ENCODE measurements around the gene MFN1.

Gene MFN1

DNA sequence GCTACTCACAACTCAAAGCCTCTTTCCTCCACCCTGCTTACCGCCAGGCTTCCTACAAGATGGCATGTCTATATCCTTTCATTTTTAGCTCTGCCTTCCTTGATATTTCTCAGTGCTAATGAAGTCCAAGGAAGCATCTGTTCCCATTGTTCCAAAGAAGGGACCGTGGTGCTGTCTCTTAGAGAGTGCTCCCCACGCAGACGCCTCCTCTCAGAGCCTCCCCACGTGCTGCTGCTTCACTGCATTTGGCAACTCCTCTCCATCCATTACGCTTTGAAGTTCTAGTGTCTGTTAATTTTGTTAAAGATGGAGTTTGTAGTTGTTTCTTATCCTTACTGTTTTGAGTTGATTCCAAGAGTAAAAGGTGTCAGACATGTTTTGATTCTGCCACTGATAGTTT, 77.6 kb downstream of the MFN1 start:
- FAIRE-seq (no peak), DNase-seq (ENCODE audit: extremely low spot score, insufficient read length, low read depth) (no peak)

GRCh38 chr3:179428876-179429548, 81.5 kb downstream of the MFN1 start:
- FAIRE-seq = no peak

GRCh38 chr3:179430277-179430870, 82.9 kb downstream of the MFN1 start:
- FAIRE-seq = no peak
- DNase-seq (ENCODE audit: extremely low spot score, insufficient read length, low read depth) = no peak

More at GRCh38 chr3:179428876-179429548, 81.5 kb downstream of the MFN1 start:
- DNase-seq (ENCODE audit: extremely low spot score, insufficient read length, low read depth) = no peak

DNA sequence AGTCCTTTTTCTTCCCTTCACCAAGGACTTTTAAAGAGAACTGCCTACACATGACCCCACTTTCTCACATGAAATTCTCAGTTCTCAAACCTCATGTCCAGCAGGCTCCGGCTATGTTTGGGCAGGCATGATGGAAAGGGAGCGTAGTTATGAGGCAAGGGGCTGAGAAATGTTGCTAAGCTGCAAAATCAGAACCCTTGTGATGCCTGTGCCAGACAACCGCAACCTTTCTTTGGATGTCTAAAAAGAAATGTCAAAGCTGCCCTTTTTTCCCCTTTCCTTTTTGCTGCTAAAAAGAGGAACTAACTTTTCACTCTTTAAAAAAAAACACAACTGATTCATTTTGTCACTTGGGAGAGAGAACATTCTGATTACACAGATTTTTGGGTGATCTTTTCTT, 84.5 kb downstream of the MFN1 start:
- DNase-seq (ENCODE audit: extremely low spot score, insufficient read length, low read depth) (no peak), FAIRE-seq (peak; percentile 79)

GRCh38 chr3:179432451-179432850, 84.9 kb downstream of the MFN1 start:
- no peak for DNase-seq (ENCODE audit: extremely low spot score, insufficient read length, low read depth)
- FAIRE-seq = no peak

- DNase-seq (ENCODE audit: extremely low spot score, insufficient read length, low read depth) (no peak), FAIRE-seq (no peak)
These were observed 89.0 kb downstream of the MFN1 start for GRCh38 chr3:179436517-179436916.

- FAIRE-seq (peak; percentile 80), DNase-seq (ENCODE audit: extremely low spot score, insufficient read length, low read depth) (no peak)
These were observed 91.3 kb downstream of the MFN1 start for GRCh38 chr3:179438841-179439240.

Data from GM18507 (cell line).